C1 segment of cervical spinal cord (tissue), 14 donors: ENCODE results near the gene NRCAM.
A peak's percentile ranks its signal among the peaks of the same experiment; 100 is the strongest.
"Not testable (repeated sequence)": the region's sequence is repeated elsewhere in the genome, so short reads cannot be mapped to it uniquely, and the experiment has no call there.

Experiments
- DNase-seq, 14 donors: peaks; one replicate each; lab custom pipeline; 2025; lab: John Stamatoyannopoulos, UW

NRCAM gene

DNA sequence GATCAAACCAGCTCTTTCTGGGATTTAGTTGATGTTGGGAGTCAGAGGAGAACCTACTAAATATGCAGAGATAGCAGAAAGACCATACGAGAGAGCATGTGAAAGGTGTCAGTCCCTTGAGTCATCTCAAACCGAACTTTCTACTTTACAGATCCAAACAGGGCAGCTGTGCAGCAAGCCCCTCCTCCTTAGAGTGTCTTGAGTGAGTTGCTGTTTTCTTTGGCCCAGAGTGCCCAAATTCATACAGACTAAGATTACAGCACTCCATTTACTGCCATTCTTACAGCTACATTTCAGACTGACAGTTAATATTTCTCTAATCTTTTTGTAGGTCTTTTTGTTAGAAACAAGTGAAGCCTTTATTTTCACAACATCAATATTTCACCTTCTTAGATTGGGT lies 53.4 kb downstream of the NRCAM start:
- no peak for DNase-seq

DNA sequence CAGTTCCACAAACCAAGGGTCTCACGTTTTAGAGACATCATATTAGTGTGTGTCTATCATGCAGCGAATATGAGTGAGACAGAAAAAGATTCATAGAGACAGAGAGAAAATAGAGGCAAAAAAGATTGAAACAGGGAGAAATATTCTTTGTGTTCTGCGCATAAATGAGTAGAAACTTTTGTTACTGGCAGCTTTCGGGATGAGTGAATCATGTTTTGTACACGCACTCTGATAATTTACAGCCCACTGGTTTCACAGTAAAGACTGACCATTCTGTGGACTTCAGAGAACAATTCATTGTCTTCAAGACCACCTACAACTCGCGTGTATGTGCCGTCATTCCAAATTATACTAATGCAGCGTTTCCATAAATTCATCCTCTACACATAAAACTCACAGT lies 60.2 kb downstream of the NRCAM start:
- no peak for DNase-seq

DNA sequence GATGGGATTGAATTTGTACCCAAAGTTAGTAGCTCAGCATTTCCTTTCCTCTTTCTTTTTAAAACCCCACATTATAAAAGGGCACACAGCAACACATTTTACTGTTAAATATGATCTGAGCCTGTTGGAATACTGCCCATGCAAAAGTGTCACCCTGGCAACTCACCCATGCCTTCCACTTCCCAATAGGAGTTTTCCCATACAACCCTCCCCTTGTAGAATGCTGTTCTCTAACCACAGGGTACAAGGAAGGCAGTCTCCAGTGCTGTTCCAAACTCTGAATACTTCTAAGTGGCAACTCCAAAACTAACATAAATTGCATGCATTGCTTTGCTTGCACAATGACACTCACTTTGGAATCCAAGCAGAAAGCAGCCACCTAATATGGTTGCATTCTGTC lies 60.8 kb downstream of the NRCAM start:
- no peak for DNase-seq

GRCh38 chr7:108393097-108393496 lies 63.1 kb downstream of the NRCAM start:
- not testable (repeated sequence) for DNase-seq

GRCh38 chr7:108387686-108388085 lies 68.5 kb downstream of the NRCAM start:
- DNase-seq, result not testable (repeated sequence)

GRCh38 chr7:108385834-108386422 lies 70.3 kb downstream of the NRCAM start:
- DNase-seq, result no peak

DNA sequence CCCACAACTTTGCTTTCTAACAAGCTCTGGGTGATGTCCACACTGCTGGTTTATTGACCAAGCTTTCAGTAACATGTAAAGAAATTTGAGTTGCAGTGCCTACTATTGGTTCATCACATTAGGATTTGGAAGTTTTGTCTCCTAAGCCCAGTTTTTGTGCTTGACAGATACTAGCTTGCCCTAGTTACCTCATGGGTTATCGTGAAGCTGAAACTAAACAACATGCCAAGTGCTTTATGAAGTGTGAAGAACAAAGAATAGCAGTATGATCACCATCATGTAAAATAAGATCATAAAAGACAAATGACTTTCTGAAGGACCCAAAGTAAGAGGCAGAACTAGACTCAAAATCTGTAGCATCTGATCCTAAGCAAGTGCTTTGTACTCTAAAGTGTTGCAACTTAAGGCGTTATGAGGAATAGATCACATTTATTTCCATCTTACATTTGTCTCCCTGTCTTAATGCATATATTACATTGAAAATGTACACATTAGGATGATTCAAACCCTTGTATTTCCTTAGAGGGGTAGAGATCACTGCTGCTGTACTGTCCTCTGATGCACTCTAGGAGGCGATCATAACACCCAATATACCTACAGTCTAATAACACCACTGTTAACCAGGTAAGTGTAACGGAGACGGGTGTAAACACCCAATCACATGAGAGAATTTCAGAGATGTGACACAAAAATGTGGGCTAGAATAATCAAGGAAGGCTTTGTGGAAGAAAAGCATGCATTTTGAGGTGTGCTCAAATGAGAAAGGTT lies 71.3 kb downstream of the NRCAM start:
- no peak for DNase-seq

DNA sequence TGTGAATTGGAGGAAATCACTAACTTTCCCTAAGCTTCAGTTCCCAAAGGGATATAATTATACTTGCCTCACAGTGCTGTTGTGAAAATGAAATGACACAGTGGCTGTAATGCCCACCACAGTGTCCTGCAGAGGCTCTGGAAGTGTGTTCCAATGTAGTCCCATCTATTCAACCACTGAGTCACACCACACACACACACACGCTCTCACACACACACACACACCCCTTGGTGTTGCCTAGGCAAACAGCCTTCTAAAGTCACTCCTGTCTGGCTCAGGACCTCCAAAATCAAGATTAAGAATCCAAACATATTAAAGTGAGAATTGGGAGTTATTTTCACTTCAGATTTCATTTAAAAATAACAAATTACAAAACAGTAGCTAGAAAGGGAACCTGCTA lies 73.3 kb downstream of the NRCAM start:
- peak in 1 of 14 donors; percentile 19 for DNase-seq

GRCh38 chr7:108380517-108380916 lies 75.7 kb downstream of the NRCAM start:
- DNase-seq, result no peak

GRCh38 chr7:108376206-108376605 lies 80.0 kb downstream of the NRCAM start:
- DNase-seq, result no peak

DNA sequence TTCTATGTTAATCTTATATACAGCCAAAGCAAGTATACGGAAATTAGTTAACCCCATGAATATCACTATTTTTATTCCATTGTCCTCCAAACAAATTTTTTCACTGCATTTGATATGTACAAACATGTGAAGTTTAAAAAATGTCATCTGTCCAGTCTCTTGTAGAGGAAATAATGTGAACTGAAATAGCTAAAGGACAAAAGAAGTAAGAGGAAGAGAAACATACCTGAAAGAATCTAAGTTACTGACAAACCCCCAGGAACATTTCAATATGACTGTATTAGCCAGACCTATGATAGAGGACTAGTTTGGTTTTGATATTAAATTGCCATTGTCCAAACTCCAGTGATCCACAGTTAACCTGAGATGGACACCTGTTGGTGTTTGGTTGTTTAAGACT lies 80.6 kb downstream of the NRCAM start:
- no peak for DNase-seq

- DNase-seq, result no peak
Measured at GRCh38 chr7:108374899-108375298, 81.3 kb downstream of the NRCAM start.

GRCh38 chr7:108372618-108373017 lies 83.6 kb downstream of the NRCAM start:
- DNase-seq, result no peak

GRCh38 chr7:108370616-108371015 lies 85.6 kb downstream of the NRCAM start:
- no peak for DNase-seq

DNA sequence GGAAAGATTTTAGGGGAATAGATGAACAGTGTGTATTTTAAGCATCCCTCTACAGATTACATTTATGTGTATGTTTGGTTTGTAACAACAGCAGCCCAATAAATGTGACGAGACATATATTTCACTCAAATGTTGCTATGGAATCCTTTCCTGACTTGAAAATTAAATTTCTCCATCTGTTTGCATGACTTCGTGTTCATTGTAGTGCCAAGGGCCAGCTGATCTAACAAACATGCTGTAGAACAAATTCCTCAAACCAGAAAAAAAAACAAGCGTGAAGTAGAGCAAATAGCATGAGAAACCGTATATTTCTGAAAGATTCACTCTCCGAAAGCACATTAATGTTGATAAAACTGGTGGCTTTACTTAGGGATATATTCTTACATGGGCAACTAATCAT lies 87.8 kb downstream of the NRCAM start:
- peak in 1 of 14 donors; percentile 56 for DNase-seq

GRCh38 chr7:108367946-108368345 lies 88.3 kb downstream of the NRCAM start:
- DNase-seq, result peak in 1 of 14 donors; percentile 73

DNA sequence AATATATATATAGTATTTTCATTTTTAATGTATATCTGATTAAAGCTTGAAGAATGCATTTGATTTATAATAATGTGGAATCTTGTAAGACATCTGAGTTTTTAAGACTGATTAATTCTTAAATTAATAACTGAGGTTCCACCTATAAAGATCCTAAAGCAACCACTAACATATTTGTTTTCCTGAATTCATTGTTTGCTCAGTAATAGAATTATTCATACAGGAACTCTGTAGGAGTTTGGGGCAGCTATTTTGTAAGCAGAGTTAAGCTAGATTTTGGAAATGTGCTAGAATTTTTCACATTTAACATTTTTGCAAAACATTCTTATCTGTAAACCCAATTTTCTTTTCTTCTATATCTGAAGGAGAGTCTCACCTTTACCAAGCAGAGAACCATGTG lies 88.9 kb downstream of the NRCAM start:
- DNase-seq, result no peak

GRCh38 chr7:108363659-108364058 lies 92.6 kb downstream of the NRCAM start:
- no peak for DNase-seq

DNA sequence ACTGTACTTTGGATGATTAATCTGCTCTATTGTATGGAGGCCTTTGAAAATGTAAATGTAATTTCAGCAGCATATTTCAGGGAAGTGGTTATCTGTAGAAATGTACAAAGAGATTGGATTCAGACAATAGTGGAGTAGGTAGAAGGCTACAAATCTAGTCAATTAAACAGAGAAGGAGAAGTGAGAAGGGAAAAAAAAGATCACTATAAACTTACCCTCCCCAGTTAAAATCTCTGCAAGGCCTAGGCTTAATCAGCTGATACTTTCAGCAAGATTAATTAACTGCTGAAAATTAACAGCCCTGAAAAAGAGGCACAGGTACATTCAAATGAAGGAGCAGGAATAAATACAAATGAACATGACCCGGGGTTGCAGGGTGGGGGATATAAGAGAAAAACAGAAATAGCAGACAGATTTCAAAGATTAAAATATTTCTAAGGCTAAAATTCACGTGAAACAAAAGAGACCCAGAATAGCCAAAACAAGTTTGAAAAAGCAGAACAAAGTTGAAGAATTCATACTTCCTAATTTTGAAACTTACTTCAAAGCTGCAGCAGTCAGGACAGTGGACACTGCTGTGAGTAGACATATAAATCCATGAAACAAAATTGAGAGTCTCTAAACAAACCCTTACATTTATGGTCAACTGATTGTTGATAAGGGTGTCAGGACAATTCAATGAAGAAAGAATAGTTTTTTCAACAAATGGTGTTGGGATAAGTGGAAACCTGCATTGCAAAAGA lies 96.0 kb downstream of the NRCAM start:
- no peak for DNase-seq

- DNase-seq, result no peak
Measured at GRCh38 chr7:108358553-108358952, 97.7 kb downstream of the NRCAM start.

DNA sequence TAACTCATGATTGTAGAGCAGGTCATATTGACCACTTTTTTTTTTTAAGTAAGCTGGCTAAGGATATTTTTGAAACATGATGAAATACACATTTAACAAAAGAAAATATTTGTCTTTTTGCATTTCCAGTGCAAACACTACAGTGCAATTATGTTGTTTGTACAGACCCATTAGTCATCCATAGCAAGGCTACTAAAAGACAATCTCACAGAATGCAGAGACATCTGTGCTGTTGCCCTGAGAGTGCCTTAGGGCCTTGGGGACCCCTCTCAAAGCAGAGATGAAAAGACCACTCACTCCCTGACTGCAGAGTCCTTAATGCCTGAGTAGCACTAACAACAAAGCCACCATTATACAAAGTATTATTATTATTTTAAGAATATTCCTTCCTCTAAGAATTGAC lies 104.5 kb downstream of the NRCAM start:
- no peak for DNase-seq

DNA sequence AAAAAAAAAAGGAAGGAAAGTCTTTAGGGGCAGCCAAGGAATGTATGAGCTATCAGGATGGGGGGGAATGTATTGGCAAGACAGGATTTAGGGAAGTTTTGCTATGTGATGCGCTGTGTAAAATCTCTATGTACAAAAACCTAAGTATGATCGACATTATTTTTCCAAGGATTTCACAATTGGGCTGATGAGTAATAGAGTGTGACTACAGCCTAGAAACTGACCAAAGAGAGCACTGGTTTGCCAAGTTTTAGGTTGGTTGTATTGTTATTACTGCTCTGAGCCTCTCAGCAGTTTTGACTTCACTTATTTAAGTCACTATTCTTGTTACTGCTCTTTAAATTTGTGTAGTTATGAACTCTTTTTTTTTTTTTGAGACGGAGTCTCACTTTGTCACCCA lies 107.3 kb downstream of the NRCAM start:
- DNase-seq, result no peak

DNA sequence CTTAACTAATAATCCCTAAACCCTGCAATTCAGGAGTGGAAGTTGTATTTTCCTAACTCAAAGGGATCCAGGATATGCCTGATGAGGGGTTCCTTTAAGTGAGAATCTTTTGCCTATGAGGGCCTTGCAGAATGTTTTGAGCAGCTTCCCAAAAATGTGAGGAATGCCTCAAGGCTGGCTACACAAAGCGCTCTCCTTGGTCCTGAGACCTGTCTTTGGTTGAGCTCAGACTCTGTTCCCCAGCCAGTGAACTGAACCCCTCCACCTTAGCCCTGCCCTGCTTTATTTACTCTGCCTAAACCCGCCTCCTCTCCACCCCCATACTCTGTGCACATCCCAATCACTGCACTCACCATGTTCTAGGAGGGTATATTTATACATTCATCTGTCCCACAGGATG lies 108.6 kb downstream of the NRCAM start:
- no peak for DNase-seq
